ENCODE data around the gene STMN1. TPM values are rescaled to one million over a fixed set of nuclear protein-coding genes. Genes with fewer than 3 reads are reported as not detected.

Gene STMN1

GRCh38 chr1:25858494-25858893 is 47.7 kb downstream of the STMN1 start:
- H3K4me3 ChIP-seq (ENCODE audit: low read length), result peak overlapping the region; percentile 87
- H2BK120ac ChIP-seq (ENCODE audit: low read depth, low read length), result no peak overlapping the region
- H2BK5ac ChIP-seq (ENCODE audit: low read length), result peak overlapping the region; percentile 90
- peak overlapping the region; percentile 99 for H3K56ac ChIP-seq (ENCODE audit: low read length)
- no peak overlapping the region for H4K8ac ChIP-seq (ENCODE audit: low read depth, low read length)
- no peak for DNase-seq
- no peak overlapping the region for H2BK15ac ChIP-seq (replicated peaks; ENCODE audit: low read depth)
- H3K23ac ChIP-seq (ENCODE audit: low read length), result no peak overlapping the region
- peaks cover 7% of the 10 kb centered on the region for H3K79me1 ChIP-seq (ENCODE audit: low read length)
- peak overlapping the region; percentile 99 for H3K9ac ChIP-seq (ENCODE audit: low read length)
- H3K18ac ChIP-seq (ENCODE audit: low read length), result peak overlapping the region; percentile 82
- no peak overlapping the region for H2AK5ac ChIP-seq (ENCODE audit: low read length)
- no peaks in the 10 kb centered on the region for H3K4me1 ChIP-seq (ENCODE audit: control insufficient read depth, low read depth, low read length)
- H3K4ac ChIP-seq (ENCODE audit: low read depth, low read length), result peak overlapping the region; percentile 61
- peak overlapping the region; percentile 70 for H3K4me2 ChIP-seq (ENCODE audit: low read length)
- peaks cover 25% of the 10 kb centered on the region for H3K79me2 ChIP-seq (ENCODE audit: control insufficient read depth, insufficient read depth, low read length)
- H3K36me3 ChIP-seq (ENCODE audit: control insufficient read depth, insufficient read depth, low read length), result no peaks in the 10 kb centered on the region
- H4K5ac ChIP-seq (ENCODE audit: low read length), result no peak overlapping the region
- H3K27me3 ChIP-seq (ENCODE audit: insufficient read depth, low read length, poor library complexity), result no peaks in the 10 kb centered on the region
- no CpG with 5 or more reads among the region's 7 CpGs for WGBS (ENCODE audit: extremely low coverage, insufficient coverage, low lambda C conversion rate)
- H3K27ac ChIP-seq (ENCODE audit: low read depth, low read length), result peak overlapping the region; percentile 54

DNA sequence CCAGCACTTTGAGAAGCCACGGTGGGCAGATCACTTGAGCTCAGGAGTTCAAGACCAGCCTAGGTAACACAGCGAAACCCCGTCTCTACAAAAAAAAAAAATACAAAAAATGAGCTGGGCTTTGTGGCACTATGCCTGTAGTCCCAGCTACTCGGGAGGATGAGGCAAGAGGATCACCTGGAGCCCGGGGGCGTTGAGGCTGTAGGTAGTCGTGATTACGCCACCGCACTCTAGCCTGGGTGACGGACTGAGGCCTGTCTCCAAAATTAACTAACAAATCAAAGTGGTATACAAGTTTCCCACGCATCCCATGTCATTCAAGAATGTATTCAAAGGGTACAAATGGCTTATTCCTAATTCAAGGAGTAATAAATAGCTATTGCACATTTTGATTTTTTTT is 49.4 kb downstream of the STMN1 start:
- Histone ChIP-seq H3K56ac (ENCODE audit: low read length) (no peak overlapping the region), H3K4me2 (ENCODE audit: low read length) (no peak overlapping the region), H3K4me3 (ENCODE audit: low read length) (no peak overlapping the region), H3K79me2 (ENCODE audit: control insufficient read depth, insufficient read depth, low read length) (peaks cover 29% of the 10 kb centered on the region), H3K27me3 (ENCODE audit: insufficient read depth, low read length, poor library complexity) (no peaks in the 10 kb centered on the region), H3K23ac (ENCODE audit: low read length) (no peak overlapping the region), H2AK5ac (ENCODE audit: low read length) (no peak overlapping the region), H3K4ac (ENCODE audit: low read depth, low read length) (no peak overlapping the region), H2BK120ac (ENCODE audit: low read depth, low read length) (no peak overlapping the region), H4K5ac (ENCODE audit: low read length) (no peak overlapping the region), H3K36me3 (ENCODE audit: control insufficient read depth, insufficient read depth, low read length) (no peaks in the 10 kb centered on the region), H2BK15ac (replicated peaks; ENCODE audit: low read depth) (no peak overlapping the region), H2BK5ac (ENCODE audit: low read length) (no peak overlapping the region), H3K79me1 (ENCODE audit: low read length) (peaks cover 9% of the 10 kb centered on the region), H3K27ac (ENCODE audit: low read depth, low read length) (no peak overlapping the region), H3K9ac (ENCODE audit: low read length) (no peak overlapping the region), H3K18ac (ENCODE audit: low read length) (peak overlapping the region; percentile 21), H4K8ac (ENCODE audit: low read depth, low read length) (no peak overlapping the region), H3K4me1 (ENCODE audit: control insufficient read depth, low read depth, low read length) (no peaks in the 10 kb centered on the region)
- no peak for DNase-seq
- no CpG with 5 or more reads among the region's 11 CpGs for WGBS (ENCODE audit: extremely low coverage, insufficient coverage, low lambda C conversion rate)

- H3K4me1 ChIP-seq (ENCODE audit: control insufficient read depth, low read depth, low read length), result no peaks in the 10 kb centered on the region
- H4K5ac ChIP-seq (ENCODE audit: low read length), result no peak overlapping the region
- H3K9ac ChIP-seq (ENCODE audit: low read length), result no peak overlapping the region
- peaks cover 36% of the 10 kb centered on the region for H3K79me2 ChIP-seq (ENCODE audit: control insufficient read depth, insufficient read depth, low read length)
- no peak overlapping the region for H2AK5ac ChIP-seq (ENCODE audit: low read length)
- H3K79me1 ChIP-seq (ENCODE audit: low read length), result peaks cover 10% of the 10 kb centered on the region
- H3K4me3 ChIP-seq (ENCODE audit: low read length), result no peak overlapping the region
- H3K4me2 ChIP-seq (ENCODE audit: low read length), result no peak overlapping the region
- H3K27ac ChIP-seq (ENCODE audit: low read depth, low read length), result no peak overlapping the region
- H3K4ac ChIP-seq (ENCODE audit: low read depth, low read length), result no peak overlapping the region
- H3K36me3 ChIP-seq (ENCODE audit: control insufficient read depth, insufficient read depth, low read length), result no peaks in the 10 kb centered on the region
- H3K56ac ChIP-seq (ENCODE audit: low read length), result no peak overlapping the region
- H3K27me3 ChIP-seq (ENCODE audit: insufficient read depth, low read length, poor library complexity), result no peaks in the 10 kb centered on the region
- H2BK5ac ChIP-seq (ENCODE audit: low read length), result no peak overlapping the region
- H2BK120ac ChIP-seq (ENCODE audit: low read depth, low read length), result no peak overlapping the region
- H4K8ac ChIP-seq (ENCODE audit: low read depth, low read length), result no peak overlapping the region
- DNase-seq, result no peak
- no peak overlapping the region for H2BK15ac ChIP-seq (replicated peaks; ENCODE audit: low read depth)
- no peak overlapping the region for H3K18ac ChIP-seq (ENCODE audit: low read length)
- H3K23ac ChIP-seq (ENCODE audit: low read length), result no peak overlapping the region
- WGBS (ENCODE audit: extremely low coverage, insufficient coverage, low lambda C conversion rate), result no CpG with 5 or more reads among the region's 2 CpGs
These were observed 51.7 kb downstream of the STMN1 start for GRCh38 chr1:25854554-25854953.

Small RNAs within 50 kb of the gene (small RNA-seq; reads per million reads assigned to genes)
- gene AL033528.1 (ENCODE audit: insufficient read depth) (not detected), gene RF00019 (ENCODE audit: insufficient read depth) (not detected), gene SNRPFP2 (ENCODE audit: insufficient read depth) (not detected)

Data from mesendoderm (in vitro differentiated cells).